Measurements from ENCODE around the gene DCDC2B.
"Not testable (repeated sequence)": the region's sequence is repeated elsewhere in the genome, so short reads cannot be mapped to it uniquely, and the experiment has no call there.

DCDC2B gene

DNA sequence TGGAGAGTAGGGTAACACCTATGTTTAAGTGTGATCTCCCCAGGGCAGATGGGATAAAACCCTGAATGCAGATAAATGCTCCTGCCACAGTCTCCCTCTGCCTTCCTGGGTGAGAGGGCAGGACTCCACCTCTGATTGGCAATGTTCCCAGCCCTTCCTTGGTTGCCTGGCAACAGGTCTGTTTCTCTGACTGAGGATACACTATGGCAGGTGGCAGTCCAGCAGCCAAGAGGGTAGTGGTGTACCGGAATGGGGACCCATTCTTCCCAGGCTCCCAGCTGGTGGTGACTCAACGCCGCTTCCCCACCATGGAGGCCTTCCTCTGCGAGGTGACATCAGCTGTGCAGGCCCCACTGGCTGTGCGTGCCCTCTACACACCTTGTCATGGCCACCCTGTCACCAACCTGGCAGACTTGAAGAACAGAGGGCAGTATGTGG, at the start of gene DCDC2B:
DCDC2B (plus strand) TSS at position 199 of the 438 bp plus-strand sequence; CDS start at position 204, 5 bp downstream.
- DNase-seq (ENCODE audit: low spot score), result no peak

DNA sequence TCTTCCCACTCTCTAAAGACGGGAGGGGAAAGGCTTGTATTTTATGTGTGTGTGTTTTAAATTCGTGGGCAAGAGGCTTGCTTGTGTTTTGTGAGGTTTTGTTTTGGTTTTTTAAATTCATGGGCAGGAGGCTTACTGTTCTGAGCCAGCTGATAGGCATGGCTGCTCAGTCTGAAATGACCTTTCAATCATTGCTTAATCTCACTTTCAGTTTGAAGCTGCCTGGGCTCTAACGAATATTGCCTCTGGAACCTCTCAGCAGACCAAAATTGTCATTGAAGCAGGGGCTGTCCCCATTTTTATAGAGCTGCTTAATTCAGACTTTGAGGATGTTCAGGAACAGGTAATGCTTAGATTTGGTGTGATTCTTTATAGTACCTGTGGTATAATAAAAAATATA, 49.7 kb upstream of the DCDC2B start:
- no peak for DNase-seq (ENCODE audit: low spot score)

DNA sequence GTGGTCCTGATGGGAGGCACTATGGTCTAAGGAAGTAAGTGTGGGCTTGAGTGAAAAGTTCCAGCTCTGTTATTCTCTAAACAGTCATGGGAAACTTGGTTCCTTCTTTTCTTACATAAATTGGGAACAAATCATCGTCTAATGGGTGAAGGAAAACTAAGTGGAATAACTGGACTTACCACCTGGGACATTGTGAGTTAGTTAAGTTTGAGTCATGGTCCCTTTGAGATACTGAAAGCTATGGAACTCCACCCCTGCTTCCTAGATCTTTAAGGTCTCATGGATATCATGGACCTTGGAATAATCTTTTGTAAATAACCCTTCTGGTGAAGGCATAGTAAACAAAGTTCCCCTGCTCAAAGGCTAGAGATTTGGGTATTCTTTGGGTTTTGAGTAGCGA, 45.5 kb upstream of the DCDC2B start:
- DNase-seq (ENCODE audit: low spot score), result no peak

DNA sequence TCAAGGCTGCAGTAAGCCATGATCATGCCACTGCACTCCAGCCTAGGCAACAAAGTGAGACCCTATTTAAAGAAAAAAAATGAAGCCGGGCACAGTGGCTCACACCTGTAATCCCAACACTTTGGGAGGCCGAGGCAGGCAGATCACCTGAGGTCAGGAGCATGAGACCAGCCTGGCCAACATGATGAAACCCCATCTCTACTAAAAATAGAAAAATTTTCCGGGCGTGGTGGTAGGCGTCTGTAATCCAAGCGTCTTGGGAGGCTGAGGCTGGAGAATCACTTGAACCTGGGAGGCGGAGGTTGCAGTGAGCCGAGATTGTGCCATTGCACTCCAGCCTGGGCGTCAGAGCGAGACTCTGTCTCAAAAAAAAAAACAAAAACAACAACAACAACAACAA, 43.3 kb upstream of the DCDC2B start:
- DNase-seq (ENCODE audit: low spot score), result not testable (repeated sequence)

DNA sequence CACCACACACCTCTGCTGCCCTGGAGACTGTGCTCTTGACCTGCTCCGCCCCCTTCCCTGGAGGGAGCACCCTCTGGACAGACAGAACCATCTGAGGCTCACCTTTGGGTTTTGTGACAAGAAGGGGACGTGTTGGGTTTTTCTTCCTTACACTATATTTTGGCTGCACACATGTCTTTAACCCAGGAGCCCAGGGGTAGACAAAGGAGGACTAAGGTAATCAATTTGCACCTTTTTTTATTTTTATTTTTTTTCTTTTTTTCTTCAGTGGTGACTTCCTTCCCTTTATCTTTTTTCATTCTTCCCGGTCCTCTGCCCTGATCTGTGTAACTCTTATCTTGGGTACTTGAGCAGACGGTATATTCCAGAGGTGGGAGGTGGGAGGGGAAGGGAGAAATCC, 37.9 kb upstream of the DCDC2B start:
- DNase-seq (ENCODE audit: low spot score), result no peak

DNA sequence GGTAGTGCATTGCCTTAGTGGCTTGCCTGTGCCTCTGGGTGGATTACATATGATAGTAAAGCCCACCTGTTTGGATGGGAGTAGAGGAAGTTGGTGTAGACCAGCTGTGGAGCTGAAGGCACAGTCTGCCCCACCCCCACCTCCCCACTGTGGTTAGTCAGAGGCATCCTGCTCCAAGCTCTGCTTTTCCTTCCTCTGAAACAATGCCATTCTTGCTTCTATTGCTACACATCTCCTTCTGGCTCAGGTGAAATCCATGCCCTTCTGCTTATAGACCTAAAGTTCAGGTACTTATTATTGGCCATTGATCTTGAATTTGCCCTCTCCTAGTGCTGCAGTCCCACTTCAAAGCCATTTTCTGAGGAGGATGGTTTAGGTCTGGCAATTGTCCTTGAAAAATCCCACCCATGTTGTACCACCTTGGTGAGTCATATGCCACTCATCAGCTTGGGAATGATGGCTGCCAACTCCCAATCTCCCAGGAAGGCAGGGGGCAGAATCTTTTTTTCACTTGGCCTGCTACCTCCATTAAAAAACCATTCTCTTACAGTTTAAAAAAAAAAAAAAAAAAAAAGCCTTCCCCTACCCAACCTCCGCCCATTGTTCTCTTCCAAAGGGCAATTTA, 36.2 kb upstream of the DCDC2B start:
- no peak for DNase-seq (ENCODE audit: low spot score)

DNA sequence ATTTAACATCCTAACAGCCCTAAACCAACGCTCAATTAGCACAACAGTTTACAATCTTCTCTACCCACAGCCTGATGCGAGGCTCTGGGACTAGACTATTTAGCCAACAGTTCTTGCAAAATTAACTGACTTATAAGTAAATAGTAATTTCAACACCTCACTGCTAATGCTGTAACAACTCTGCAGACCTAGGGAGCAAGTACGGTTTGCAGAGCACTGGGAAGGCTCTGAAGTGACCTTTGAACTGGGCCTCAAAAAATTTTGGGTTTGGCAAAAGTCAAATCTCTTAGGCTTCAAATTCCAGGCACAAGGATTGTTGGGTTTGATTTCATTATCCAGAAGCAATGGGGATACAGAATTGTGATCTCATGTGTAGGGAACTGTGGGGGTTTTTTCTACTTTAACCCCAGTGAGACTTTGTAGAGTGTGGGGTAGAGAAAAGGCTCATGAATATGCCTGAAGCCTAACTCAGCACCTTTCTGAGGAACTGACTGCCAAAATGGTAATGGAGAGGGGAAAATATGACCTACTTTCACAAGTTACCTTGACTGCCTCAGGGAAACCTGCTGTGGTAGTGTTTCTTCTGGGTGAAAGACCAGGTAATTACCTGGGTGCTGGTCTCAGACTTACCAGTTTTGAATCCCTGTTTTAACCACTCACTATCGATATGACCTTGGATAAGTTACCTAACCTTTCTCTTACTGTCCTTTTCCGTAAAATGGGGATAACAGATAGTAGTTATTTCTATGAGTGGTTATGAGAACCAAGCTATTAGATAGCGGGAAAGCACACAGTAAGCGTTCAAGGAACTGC, 30.3 kb upstream of the DCDC2B start:
- no peak for DNase-seq (ENCODE audit: low spot score)

DNA sequence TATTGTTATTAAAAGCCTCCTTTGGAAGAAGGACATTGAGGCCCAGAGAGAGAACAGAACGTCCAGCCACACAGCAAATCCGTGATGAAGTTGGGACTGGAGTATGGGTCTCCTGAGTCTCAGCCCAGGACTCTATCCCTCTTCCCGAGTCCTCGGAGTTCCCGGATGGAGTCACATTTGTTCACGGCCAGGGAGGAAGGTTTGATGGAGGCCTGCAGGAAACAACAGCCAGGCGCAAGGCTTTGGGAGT, 29.8 kb upstream of the DCDC2B start:
- DNase-seq (ENCODE audit: low spot score), result no peak

DNA sequence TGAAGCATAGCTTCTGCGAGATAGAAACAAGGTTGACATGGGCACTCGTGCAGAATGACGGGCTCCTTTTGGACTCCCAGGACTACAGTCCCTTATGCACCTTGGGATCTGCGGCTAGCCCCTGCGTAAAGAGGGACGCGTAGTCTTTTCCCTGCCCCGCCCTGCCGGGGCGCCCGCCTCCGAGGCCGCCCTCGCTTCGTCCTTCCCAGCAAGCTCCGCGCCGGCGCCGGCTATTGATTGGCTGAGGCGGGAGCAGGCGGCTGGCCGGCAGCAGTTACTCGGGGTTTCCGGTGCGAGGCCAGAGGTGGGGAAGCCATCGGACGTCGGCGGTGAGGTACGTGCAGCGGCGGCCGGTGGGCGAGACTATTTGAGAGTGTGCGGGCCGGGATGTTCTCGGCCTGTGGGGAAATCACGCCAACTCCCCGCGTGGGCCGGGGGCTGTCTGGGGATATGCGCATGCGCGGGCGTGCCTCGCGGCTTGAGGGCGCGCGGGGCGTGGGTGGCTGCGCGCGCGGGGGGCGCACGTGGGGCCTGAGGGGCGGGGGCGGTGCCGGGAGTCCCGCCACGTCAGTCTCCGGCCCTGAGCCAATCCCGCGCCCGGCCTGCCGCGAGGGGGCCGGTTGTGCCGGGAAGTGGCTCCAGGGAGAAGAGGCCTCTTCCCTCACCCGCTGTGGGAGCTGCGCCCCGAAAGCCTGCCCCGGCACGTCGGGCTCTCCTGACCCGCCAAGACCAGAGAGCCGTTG, 29.3 kb upstream of the DCDC2B start, which contains the start of gene TXLNA:
TXLNA (plus strand) TSS at position 233 of the 743 bp plus-strand sequence. CDS start 671 bp downstream, outside the sequence.
- DNase-seq (ENCODE audit: low spot score), result peak; percentile 87

DNA sequence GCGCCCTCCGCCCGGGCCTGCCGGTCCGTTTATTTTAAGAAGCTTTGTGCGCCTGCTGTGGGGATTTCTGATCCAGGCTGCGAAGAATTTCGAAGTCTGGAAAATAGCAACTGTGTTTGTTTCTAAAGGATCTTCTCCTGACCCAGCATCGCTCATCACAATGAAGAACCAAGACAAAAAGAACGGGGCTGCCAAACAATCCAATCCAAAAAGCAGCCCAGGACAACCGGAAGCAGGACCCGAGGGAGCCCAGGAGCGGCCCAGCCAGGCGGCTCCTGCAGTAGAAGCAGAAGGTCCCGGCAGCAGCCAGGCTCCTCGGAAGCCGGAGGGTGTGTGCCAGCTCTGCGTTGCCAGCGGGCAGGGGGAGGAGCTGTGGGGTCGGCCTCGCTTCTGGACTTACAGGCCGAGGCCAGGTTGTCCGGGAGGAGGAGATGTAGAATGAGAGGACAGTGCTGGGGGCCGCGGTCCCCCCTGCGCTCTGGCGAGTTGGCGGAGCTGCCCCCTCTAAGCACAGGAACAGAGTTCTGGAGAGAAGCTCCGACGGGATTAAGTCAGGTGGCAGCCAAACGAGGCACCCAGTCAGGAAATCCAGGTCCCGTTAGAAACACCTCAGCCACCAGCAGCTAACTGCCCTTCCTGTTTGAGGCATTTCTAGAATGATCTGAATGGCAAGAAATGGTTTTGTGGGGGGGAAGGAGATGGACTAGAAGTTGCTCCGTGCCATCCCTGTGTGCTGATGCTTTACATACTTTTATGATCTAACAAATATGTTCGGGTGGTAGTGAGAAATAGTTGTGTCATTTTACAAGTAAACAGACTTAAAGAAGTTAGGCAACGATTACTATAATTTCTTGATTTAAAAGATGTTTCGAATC, 28.5 kb upstream of the DCDC2B start:
- no peak for DNase-seq (ENCODE audit: low spot score)

DNA sequence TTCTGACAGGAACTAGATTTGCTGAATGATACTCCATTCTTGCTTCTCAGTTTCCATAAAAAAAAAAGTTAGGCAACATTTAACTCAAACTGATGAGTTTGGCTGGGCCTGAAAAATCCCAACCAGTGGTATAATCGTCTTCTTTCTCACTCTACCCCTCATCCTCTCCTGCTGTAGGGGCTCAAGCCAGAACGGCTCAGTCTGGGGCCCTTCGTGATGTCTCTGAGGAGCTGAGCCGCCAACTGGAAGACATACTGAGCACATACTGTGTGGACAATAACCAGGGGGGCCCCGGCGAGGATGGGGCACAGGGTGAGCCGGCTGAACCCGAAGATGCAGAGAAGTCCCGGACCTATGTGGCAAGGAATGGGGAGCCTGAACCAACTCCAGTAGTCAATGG, 27.8 kb upstream of the DCDC2B start:
- no peak for DNase-seq (ENCODE audit: low spot score)

DNA sequence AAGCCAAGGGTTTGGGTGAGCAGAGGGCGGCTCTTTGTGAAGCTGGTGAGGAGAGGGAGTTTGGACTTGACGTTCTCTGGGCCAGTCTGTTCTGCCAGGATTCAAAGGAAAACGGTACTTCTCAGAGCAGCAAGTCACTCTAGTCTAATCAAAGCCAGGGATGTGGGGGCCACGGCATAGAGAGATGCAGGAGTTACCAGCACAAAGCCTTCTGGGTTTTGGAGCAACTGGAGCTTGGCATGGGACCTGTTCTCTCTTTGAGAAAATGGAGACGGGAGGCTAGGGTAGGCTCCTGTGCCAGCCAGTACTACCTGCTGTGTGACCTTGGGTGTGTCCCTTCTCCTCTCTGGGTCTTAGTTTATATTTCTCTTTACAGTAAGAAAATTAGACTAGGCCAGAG, 27.3 kb upstream of the DCDC2B start:
- DNase-seq (ENCODE audit: low spot score), result no peak

DNA sequence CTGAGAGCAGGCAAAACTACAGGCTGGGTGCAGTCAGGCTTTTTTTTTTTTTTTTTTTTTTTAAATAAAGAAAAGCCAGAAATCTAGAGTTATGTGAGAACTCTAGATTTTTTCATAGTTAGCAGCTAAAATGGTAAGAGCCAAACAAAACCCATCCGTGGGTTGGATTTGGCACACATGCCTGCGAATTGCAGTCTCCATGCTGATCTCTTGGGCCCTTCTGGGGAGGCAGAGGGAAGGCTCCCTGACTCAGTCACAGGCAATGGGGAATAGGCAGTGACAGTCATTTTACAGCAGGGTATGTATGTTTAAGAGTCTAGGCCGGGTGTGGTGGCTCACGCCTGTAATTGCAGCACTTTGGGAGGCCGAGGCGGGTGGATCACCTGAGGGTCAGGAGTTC, 26.8 kb upstream of the DCDC2B start:
- no peak for DNase-seq (ENCODE audit: low spot score)

DNA sequence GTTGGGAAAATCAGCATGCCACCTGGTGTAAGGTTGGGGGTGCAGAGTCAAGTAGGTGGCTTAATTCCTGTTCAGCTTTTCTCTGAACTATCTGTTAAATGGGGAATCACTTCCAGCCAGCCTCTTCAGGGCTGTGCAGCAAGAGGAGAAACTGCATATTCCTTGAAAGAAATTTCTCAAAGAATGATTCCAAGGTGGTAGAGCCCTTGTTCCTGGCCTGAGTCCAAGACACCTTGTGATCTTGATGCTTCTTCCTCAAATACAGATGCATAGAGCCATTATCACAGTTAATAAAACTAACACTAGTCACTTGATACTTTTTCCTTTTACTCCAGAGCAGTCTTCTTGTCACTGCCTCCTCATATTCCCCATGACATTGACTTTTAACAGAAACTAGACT, 24.2 kb upstream of the DCDC2B start:
- no peak for DNase-seq (ENCODE audit: low spot score)

DNA sequence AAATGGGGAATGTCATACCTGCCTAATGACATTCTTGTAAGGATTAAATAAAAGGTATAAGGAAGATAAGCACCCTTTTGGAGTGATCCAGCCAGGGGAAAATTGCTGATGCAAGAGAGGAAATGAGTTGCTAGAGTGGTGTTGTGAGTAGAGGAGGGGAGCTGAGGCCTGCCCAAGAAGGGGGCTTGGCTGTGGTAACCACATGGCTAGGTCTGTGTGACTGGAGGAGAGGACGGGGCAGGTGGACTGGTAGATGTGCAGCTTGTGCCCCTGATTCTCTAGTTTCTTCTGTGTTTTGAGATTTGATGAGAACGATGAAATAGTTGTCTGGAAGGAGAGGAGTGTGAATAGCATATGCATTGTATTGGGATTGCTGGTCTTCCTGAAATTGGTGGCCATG, 22.8 kb upstream of the DCDC2B start:
- no peak for DNase-seq (ENCODE audit: low spot score)

DNA sequence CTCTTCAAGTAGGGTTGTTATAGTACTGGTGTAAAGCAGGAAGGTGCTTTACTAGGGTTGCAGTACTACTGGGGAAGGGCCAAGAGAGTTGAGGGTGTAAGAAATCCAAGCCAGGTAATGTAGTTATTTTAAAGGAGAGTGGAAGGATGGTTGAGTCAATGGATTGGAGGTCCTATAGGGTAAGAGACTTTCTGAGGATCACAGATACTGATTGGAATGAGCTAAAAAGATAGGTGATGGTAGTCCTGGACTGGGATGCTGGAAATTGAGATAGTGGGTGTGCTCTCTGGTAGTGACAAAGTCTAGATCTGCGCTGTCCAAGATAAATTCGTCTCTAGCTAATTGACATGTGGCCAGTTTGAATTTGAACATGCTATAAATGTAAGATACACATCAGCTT, 22.4 kb upstream of the DCDC2B start:
- no peak for DNase-seq (ENCODE audit: low spot score)

DNA sequence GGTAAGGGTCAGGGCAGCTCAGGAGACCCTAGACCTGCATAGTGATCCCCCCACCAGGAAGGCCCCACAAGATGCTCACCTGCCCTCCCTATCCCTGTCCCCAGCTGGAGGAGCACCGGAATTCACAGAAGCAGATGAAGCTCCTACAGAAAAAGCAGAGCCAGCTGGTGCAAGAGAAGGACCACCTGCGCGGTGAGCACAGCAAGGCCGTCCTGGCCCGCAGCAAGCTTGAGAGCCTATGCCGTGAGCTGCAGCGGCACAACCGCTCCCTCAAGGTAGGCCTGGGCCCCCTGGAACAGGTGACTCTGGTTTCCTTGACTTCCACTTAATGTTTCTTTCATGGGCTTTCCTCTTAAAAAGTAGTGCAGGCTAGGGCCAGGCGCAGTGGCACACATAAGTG, 21.0 kb upstream of the DCDC2B start:
- no peak for DNase-seq (ENCODE audit: low spot score)

DNA sequence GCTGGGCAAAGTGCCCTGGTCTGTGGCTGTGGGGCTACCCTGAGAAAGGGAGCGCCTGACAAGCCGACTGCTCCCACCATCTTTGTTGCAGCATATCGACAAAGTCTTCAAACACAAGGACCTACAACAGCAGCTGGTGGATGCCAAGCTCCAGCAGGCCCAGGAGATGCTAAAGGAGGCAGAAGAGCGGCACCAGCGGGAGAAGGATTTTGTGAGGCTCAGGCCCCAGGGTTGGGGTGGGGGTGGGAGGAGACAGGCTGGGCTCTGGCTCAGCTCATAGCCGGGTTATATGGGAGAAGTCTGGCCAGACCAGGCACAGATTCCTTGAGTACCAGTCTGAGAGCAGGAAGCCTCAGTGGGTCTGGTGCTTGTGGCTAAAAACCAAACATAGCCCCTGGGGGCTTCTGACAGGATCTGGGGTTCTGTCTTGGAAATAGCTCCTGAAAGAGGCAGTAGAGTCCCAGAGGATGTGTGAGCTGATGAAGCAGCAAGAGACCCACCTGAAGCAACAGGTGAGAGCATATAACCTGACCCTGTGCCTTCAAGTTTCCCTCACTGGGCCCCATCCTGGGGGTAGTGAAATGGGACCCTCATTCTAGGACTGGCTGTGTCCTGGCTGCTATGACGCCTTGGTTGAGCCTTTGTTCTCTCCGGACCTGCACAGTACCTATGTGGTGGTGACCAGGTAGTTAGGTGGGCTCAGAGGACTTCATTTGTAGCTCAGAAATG, 16.5 kb upstream of the DCDC2B start:
- no peak for DNase-seq (ENCODE audit: low spot score)

DNA sequence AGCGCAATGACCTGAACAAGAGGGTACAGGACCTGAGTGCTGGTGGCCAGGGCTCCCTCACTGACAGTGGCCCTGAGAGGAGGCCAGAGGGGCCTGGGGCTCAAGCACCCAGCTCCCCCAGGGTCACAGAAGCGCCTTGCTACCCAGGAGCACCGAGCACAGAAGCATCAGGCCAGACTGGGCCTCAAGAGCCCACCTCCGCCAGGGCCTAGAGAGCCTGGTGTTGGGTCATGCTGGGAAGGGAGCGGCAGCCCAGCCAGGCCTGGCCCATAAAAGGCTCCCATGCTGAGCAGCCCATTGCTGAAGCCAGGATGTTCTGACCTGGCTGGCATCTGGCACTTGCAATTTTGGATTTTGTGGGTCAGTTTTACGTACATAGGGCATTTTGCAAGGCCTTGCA, 13.9 kb upstream of the DCDC2B start:
- DNase-seq (ENCODE audit: low spot score), result no peak

DNA sequence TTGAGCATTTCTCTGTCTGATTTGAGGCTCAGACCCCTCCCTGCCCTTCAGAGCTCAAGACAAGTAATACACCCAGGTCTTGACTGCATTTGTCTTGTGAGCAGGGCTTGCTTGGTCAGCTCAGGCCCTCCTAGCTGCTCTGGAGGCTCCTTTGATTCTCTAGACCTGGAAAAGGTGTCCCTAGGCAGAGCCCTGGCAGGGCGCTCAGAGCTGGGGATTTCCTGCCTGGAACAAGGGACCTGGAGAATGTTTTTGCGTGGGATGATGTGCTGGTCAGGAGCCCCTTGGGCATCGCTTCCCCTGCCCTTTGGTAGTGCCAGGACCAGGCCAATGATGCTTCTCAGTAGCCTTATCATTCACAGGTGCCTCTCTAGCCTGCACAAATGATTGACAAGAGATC, 13.4 kb upstream of the DCDC2B start:
- DNase-seq (ENCODE audit: low spot score), result no peak

DNA sequence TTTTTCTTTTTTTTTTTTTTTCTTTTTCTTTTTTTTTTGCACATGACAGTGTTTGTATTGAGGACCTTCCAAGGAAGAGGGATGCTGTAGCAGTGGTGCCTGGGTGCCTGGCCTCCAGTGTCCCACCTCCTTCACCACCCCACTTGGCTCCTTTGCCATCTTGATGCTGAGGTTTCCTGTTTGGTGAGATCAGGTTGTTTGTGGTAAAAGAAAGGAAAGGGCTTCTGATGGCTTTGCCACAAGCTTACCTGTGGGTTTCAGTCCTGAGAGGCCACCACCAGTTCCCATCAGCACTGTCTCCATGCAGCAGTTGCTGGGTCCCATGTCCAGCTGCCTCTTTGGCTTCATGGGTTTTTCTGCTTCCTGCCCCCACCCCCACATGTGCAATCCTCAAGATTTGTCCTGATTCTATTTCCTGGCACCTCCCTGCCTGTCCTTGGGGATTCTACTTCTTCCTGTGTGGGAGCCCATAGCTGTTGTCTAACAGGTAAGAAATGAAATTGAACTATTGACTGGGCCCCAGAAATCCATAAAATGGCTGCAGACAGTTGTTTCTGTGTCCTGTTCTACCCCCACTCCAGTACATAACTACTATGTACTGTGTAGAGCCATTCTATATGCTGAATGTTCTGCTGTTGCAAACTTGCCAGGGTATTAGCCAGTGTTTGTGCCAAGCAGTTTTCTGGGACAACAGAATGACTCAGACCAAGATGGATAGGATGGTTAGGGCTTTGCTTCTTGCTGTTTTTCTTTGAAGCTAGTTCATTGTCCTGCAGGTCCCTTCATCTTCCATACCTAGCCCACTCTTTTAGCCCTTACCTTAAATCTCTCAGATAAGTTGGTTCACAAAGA, 12.7 kb upstream of the DCDC2B start:
- DNase-seq (ENCODE audit: low spot score), result no peak

Measured in CD4-positive, alpha-beta T cell treated with Interleukin-15 for 4 hours (primary cell).